ENCODE data around the gene ALKBH4. TPM values are rescaled to one million over a fixed set of nuclear protein-coding genes. Genes with fewer than 3 reads are reported as not detected.
A peak's percentile ranks its signal among the peaks of the same experiment; 100 is the strongest.
"Not testable (repeated sequence)": the region's sequence is repeated elsewhere in the genome, so short reads cannot be mapped to it uniquely, and the experiment has no call there.

ALKBH4 gene, protein sequence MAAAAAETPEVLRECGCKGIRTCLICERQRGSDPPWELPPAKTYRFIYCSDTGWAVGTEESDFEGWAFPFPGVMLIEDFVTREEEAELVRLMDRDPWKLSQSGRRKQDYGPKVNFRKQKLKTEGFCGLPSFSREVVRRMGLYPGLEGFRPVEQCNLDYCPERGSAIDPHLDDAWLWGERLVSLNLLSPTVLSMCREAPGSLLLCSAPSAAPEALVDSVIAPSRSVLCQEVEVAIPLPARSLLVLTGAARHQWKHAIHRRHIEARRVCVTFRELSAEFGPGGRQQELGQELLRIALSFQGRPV
- 7.9 TPM for polyA plus RNA-seq (2013, experiment 1 of 2; ENCODE audit: insufficient read length)
- polyA plus RNA-seq (2013, experiment 2 of 2; ENCODE audit: insufficient read length): 6.2 TPM

GRCh38 chr7:102464577-102465280 is at the start of gene ALKBH4, which contains the start of gene LRWD1:
Gene ALKBH4 (minus strand): TSS chr7:102464863. CDS start chr7:102464836, 27 bp downstream.
Gene LRWD1 (plus strand): TSS chr7:102464984. CDS start chr7:102465081, 97 bp downstream.
- DNase-seq: peak; percentile 93

GRCh38 chr7:102512642-102513221 is 48.1 kb upstream of the ALKBH4 start:
- peak; percentile 96 for DNase-seq

DNA sequence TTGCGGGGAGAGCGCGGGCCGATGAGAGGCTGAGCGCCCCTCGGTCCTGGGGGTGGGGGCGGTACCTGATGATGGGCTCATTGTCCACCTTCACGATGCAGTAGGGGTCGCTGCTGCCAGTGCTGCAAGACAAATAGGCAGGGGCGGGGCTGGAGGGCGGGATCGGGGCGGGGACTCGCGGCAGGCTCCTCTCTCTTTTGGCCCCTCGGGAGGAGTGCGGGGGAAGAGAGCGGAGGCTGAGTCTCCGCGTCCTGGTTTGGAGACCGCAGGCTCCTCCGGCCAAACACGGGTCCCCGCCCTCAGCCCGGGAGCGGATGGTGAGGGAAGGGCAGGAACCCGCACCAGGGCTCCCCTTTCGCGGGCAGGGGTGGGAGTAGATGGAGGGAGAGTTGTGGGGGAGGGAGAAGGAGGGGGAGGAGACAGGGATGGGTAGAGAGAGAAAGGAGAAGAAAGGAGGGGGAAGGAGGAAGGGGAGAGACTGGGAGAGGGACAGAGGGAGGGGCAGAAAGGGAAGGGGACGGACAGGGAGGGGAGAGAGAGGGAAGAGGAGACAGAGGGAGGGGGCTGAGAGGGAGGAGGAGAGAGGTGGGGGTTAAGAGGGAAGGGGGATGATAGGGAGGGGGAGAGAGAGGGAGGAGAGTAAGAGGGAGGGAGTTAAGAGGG is 47.3 kb upstream of the ALKBH4 start:
- DNase-seq: not testable (repeated sequence)

- DNase-seq: not testable (repeated sequence)
Observed at GRCh38 chr7:102510575-102510974, 45.9 kb upstream of the ALKBH4 start.

DNA sequence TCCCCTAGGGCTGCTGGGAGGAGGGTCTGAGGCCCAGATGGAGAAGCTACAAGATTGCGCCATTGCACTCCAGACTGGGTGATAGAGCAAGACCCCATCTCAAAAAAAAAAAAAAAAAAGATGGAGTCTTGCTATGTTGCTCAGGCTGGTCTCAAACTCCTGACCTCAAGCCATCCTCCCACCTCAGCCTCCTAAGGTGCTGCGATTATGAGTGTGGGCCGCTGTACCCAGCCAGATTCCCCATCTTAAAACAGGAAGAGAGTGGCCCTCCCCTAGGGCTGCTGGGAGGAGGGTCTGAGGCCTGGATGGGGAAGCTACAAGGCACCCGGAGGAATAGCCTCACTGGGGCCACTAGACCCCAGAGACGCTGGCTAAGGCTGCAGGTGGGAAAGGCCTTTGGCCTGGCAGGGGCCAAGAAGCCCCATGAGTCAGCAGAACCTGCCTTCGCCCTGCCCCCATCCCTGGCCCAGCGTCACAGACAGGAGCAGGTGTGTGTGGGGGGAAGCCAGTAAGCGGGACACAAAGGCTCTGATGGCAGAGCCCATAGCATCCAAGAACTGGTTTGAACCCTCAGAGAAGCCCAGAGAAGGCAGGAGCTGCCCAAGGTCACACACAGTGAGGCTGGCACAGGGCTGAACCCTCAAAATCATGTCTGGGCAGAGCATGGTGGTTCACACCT is 42.9 kb upstream of the ALKBH4 start:
- not testable (repeated sequence) for DNase-seq

DNA sequence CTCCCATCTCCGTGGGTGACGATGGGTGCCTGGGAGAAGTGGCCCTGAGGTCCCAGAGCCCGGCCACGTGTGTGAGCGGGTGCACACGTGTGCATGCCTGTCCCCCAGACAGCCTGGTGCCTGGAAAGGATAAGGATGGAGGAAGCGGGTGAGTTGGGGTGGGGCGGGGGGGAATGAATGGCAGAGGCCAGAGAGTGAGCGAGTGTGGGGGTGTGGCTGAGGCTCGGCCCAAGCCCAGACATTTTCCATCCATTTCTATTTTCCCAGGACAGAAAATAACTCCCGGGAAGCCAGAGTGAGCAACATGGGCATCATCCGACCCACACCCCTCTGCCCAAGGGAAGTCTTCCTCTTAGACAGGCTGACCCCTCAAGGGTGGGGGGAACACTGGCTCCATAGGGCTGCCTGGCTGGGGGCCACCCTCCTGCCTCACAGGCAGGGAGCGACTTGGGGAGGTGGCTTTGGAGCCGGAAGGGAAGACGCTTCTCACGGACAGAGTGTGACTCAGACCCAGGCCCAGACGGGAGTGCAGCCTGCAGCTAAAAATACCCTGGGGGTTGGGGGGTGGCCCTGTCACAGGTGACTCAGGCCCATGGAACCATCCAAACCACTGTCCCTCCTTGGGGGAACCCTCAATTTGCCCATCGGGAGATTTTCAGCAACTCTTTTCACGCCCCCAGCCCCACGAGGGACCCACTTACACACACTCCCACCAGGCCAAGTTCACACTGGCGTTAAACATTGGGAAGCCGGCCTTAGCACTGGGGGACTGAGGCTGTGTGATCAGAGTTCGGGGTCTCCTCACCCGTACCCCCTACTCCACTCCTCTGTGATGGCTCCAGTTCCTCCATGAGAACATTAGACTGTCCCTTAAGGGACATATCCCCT is 40.9 kb upstream of the ALKBH4 start:
- not testable (repeated sequence) for DNase-seq

DNA sequence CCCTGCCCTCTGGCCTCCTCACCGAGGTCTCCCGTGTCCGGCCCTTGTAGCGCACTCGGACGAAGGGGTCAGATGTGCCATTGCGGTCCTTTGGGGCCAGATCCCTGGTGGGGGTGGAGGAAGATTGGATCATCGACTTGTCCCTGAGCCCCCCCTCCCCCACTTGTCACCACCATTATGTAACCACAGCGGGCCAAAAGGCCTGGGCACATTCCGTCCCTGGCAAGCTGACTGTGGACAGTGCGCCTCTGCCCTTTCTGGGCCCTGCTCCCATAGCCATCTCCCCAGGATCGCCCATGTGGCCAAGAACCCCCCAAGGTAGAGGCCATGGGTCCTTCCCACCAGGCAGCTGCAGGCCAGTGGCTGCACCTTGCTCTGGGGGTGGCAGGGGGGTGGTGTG is 38.5 kb upstream of the ALKBH4 start:
- not testable (repeated sequence) for DNase-seq

GRCh38 chr7:102498321-102498720 is 33.7 kb upstream of the ALKBH4 start:
- not testable (repeated sequence) for DNase-seq

GRCh38 chr7:102497308-102497707 is 32.6 kb upstream of the ALKBH4 start:
- not testable (repeated sequence) for DNase-seq

GRCh38 chr7:102496861-102497260 is 32.2 kb upstream of the ALKBH4 start:
- not testable (repeated sequence) for DNase-seq

- DNase-seq: not testable (repeated sequence)
Observed at GRCh38 chr7:102494473-102495149, 29.9 kb upstream of the ALKBH4 start.

DNA sequence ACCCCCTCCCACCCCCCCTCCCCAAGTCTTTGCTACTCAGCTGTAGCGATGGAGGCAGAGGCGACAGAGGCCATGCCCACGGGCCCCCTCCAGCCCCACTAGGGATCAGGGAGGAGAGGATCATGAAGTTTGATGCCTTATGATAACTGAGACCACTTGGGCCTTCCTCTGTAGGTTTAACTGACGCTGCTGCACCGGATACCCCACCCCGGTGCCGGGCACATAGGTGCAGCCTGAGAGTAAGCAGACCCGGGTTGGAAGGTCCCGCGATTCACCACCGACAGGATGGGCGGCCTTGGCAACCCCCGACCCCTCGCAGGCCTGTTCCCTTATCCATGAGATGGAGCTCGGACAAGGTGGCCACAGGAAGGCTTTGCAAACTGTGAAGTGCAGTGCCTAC is 29.4 kb upstream of the ALKBH4 start:
- not testable (repeated sequence) for DNase-seq

- not testable (repeated sequence) for DNase-seq
Observed at GRCh38 chr7:102493220-102493935, 28.7 kb upstream of the ALKBH4 start.

DNA sequence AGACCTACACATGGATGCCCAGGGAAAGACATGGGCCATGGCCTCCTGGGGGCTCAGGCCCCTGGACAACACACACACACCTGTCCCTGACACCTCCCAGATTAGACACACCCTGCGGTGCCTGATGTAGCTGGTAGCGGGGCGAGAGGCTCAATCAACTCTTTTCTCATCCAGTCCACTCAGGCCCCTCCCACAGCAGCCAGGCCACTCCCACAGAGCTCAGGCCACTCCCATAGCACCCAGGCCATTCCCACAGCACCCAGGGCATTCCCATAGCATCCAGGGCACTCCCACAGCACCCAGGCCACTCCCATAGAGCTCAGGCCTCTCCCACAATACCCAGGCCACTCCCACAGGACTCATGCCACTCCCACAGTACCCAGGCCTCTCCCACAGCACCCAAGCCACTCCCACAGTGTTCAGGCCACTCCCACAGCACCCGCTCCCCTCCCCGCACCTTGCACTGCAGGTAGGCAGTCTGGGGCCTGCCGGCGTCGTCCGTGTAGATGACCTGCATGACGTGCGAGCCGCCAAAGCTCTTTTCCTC is 25.9 kb upstream of the ALKBH4 start:
- not testable (repeated sequence) for DNase-seq

DNA sequence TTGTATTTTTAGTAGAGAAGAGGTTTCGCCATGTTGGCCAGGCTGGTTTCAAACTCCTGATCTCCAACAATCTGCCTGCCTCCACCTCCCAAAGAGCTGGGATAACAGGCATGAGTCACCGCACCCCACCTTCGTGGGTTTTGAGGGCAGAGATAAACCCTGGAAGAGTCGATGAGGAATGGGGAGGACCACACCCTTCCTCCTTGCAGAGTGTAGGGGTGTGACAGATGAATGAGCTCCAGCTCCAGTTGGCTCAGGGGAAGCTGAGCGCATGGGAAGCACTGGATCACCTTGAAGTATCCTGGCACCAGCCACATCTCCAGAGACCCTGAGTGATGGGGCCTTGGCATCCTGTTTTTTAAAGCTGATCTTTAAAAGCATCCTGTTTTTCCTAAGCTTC is 19.7 kb upstream of the ALKBH4 start:
- DNase-seq: not testable (repeated sequence)

- not testable (repeated sequence) for DNase-seq
Observed at GRCh38 chr7:102481962-102482361, 17.3 kb upstream of the ALKBH4 start.

GRCh38 chr7:102479982-102480637 is 15.4 kb upstream of the ALKBH4 start:
- DNase-seq: not testable (repeated sequence)

GRCh38 chr7:102479209-102479584 is 14.5 kb upstream of the ALKBH4 start:
- not testable (repeated sequence) for DNase-seq
